Stimulated activated naive B cell treated with anti-CD40 and anti-IgM and Interleukin-4, amounts not matched to agents 10 μg/mL and 1 μg/mL and 100 μg/mL, for 72 hours (primary cell): ENCODE measurements around the gene PRR18.

Source experiments
- ATAC-seq, 2 donors: fragments of 150-1000 bp; cut with Tn5 transposase; replicated peaks; 2 replicates each; pipeline ENCODE4 v1.10.0; 2021; ENCODE audit warnings: moderate library complexity in 1 of 2
- DNase-seq: peaks from one replicate; pipeline ENCODE4 v3.0.0; 2021
- H3K27ac Mint-ChIP-seq: one replicate; pipeline ENCODE4 v1.8.0; 2022; ENCODE audit warnings: mild to moderate bottlenecking, mixed read lengths
- H3K27me3 Mint-ChIP-seq, 2 donors: one replicate each; pipeline ENCODE4 v1.8.0; 2022; ENCODE audit warnings: mixed read lengths in 2 of 2
- H3K36me3 Mint-ChIP-seq, 2 donors: one replicate each; pipeline ENCODE4 v1.8.0; 2022; ENCODE audit warnings: mixed read lengths in 2 of 2, mild to moderate bottlenecking in 1 of 2
- H3K4me1 Mint-ChIP-seq, 2 donors: one replicate each; pipeline ENCODE4 v1.8.0; 2022; ENCODE audit warnings: mixed read lengths in 2 of 2, mild to moderate bottlenecking in 1 of 2
- H3K4me3 Mint-ChIP-seq, 2 donors: one replicate each; pipeline ENCODE4 v1.8.0; 2022; ENCODE audit warnings: mild to moderate bottlenecking in 2 of 2, mixed read lengths in 2 of 2, moderate library complexity in 1 of 2
- H3K9me3 Mint-ChIP-seq, 2 donors: one replicate each; pipeline ENCODE4 v1.8.0; 2022; ENCODE audit warnings: mixed read lengths in 2 of 2, mild to moderate bottlenecking in 1 of 2

PRR18 gene

GRCh38 chr6:166267526-166267925 is 40.7 kb downstream of the PRR18 start:
- no peak overlapping the region for H3K4me3 Mint-ChIP-seq
- no peaks in the 10 kb centered on the region for H3K9me3 Mint-ChIP-seq
- no peak overlapping the region for H3K27ac Mint-ChIP-seq
- H3K27me3 Mint-ChIP-seq: peaks cover 16 to 18% of the 10 kb centered on the region in 2 donors
- H3K36me3 Mint-ChIP-seq: no peaks in the 10 kb centered on the region
- peaks cover 0 to 5% of the 10 kb centered on the region in 2 donors for H3K4me1 Mint-ChIP-seq
- ATAC-seq (no peak), DNase-seq (no peak)

GRCh38 chr6:166266336-166266735 is 41.9 kb downstream of the PRR18 start:
- Mint-ChIP-seq H3K27ac (no peak overlapping the region), H3K36me3 (no peaks in the 10 kb centered on the region), H3K9me3 (no peaks in the 10 kb centered on the region), H3K4me3 (no peak overlapping the region), H3K4me1 (peaks cover 0 to 5% of the 10 kb centered on the region in 2 donors), H3K27me3 (peaks cover 14 to 16% of the 10 kb centered on the region in 2 donors)
- no peak for DNase-seq
- ATAC-seq: no peak

- no peak overlapping the region for H3K27ac Mint-ChIP-seq
- H3K4me3 Mint-ChIP-seq: no peak overlapping the region
- H3K4me1 Mint-ChIP-seq: peaks cover 18 to 24% of the 10 kb centered on the region in 2 donors
- no peaks in the 10 kb centered on the region for H3K9me3 Mint-ChIP-seq
- H3K36me3 Mint-ChIP-seq: peaks cover 0 to 4% of the 10 kb centered on the region in 2 donors
- ATAC-seq: no peak
- peaks cover 0 to 8% of the 10 kb centered on the region in 2 donors for H3K27me3 Mint-ChIP-seq
- DNase-seq: no peak
Observed at GRCh38 chr6:166262743-166263515, 45.3 kb downstream of the PRR18 start.

- Mint-ChIP-seq H3K4me1 (peaks cover 18 to 20% of the 10 kb centered on the region in 2 donors), H3K27ac (no peak overlapping the region), H3K36me3 (peaks cover 0 to 4% of the 10 kb centered on the region in 2 donors), H3K9me3 (peaks cover 4 to 5% of the 10 kb centered on the region in 2 donors), H3K27me3 (peaks cover 7 to 16% of the 10 kb centered on the region in 2 donors), H3K4me3 (peak overlapping the region; percentile 17 to 70)
- ATAC-seq (peak; percentile 29 to 81), DNase-seq (no peak)
Observed at GRCh38 chr6:166259296-166259977, 48.8 kb downstream of the PRR18 start.

- peak overlapping the region; percentile 17 to 70 for H3K4me3 Mint-ChIP-seq
- H3K36me3 Mint-ChIP-seq: peaks cover 0 to 4% of the 10 kb centered on the region in 2 donors
Observed at GRCh38 chr6:166258854-166259276, 49.3 kb downstream of the PRR18 start.

GRCh38 chr6:166257911-166258318 is 50.3 kb downstream of the PRR18 start:
- DNase-seq: no peak
- peaks cover 20 to 32% of the 10 kb centered on the region in 2 donors for H3K4me1 Mint-ChIP-seq
- peaks cover 0 to 4% of the 10 kb centered on the region in 2 donors for H3K36me3 Mint-ChIP-seq
- no peak for ATAC-seq
- peaks cover 4 to 5% of the 10 kb centered on the region in 2 donors for H3K9me3 Mint-ChIP-seq
- H3K4me3 Mint-ChIP-seq: no peak overlapping the region
- H3K27ac Mint-ChIP-seq: no peak overlapping the region
- H3K27me3 Mint-ChIP-seq: peaks cover 16 to 27% of the 10 kb centered on the region in 2 donors

More at GRCh38 chr6:166258854-166259276, 49.3 kb downstream of the PRR18 start:
- peaks cover 18 to 23% of the 10 kb centered on the region in 2 donors for H3K4me1 Mint-ChIP-seq
- peaks cover 4 to 5% of the 10 kb centered on the region in 2 donors for H3K9me3 Mint-ChIP-seq
- peak overlapping the region; percentile 57 for H3K27ac Mint-ChIP-seq
- peaks cover 11 to 20% of the 10 kb centered on the region in 2 donors for H3K27me3 Mint-ChIP-seq
- DNase-seq (no peak), ATAC-seq (peak; percentile 79)
